Measurements from ENCODE around the gene RARG. TPM values are rescaled to one million over a fixed set of nuclear protein-coding genes. Genes with fewer than 3 reads are reported as not detected.

Gene RARG
- total and polyA plus RNA-seq, 2 donors (not counting 1 experiment from before 2014, with no cell fraction given): 8.8 to 15.0 TPM

DNA sequence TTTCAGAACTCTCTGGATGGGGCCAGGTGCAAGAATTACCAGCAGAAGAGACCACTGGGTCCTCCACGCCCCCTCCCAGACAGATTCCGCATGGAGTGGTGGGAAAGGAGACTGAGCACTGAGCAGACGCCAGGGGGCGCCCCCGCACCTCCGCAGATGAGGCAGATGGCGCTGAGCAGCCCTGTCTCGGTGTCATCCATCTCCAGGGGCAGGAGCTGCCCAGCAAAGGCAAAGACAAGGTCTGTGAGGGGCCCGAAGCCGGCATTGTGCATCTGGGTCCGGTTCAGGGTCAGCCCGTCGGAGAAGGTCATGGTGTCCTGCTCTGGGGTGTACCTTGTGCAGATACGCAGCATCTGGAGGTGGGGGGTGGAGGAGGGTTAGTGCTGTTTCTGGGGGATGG, 18.7 kb downstream of the RARG start:
- 21% methylated on average over 14 of the region's 14 CpGs for WGBS (ENCODE audit: insufficient coverage)
- H3K27ac Mint-ChIP-seq: peak overlapping the region; percentile 46
- H3K4me1 ChIP-seq (ENCODE audit: control insufficient read depth in 2 of 2, insufficient read depth in 2 of 2, low read length in 2 of 2): peaks cover 57 to 65% of the 10 kb centered on the region in 2 donors
- peaks cover 25% of the 10 kb centered on the region for H3K79me2 ChIP-seq (ENCODE audit: control insufficient read depth, insufficient read depth, low read length)
- H3K4me1 Mint-ChIP-seq: peaks cover 70% of the 10 kb centered on the region
- no peak overlapping the region for H3K4me3 ChIP-seq (ENCODE audit: control extremely low read depth in 1 of 5, extremely low read depth in 1 of 5, insufficient read depth in 1 of 5, low read depth in 2 of 5, low read length in 4 of 5)
- H3K9ac ChIP-seq (ENCODE audit: low read length): no peak overlapping the region
- peak overlapping the region; percentile 36 for H3K4me2 ChIP-seq (replicated peaks; ENCODE audit: low read depth, low read length, poor library complexity, severe bottlenecking)
- no peaks in the 10 kb centered on the region for H3K9me3 ChIP-seq (ENCODE audit: control extremely low read depth in 1 of 3, control insufficient read depth in 2 of 3, insufficient read depth in 1 of 3, low read length in 2 of 3)
- TF ChIP-seq EZH2 (IDR thresholded peaks at IDR 0.05; ENCODE audit: borderline replicate concordance, insufficient read depth, low read depth, low read length, poor library complexity, severe bottlenecking) (no peak), CTCF (IDR thresholded peaks at IDR 0.05) (peak; percentile 97)
- no peak overlapping the region for H2AFZ ChIP-seq (ENCODE audit: insufficient read depth, low read depth, low read length, poor library complexity, severe bottlenecking)
- no peaks in the 10 kb centered on the region for H3K27me3 Mint-ChIP-seq
- H3K27ac ChIP-seq (ENCODE audit: low read length in 2 of 2): no peak overlapping the region
- DNase-seq (peak; percentile 87), ATAC-seq (ENCODE audit: low read depth) (peak; percentile 65)
- H3K27me3 ChIP-seq (replicated peaks in 1 of 4; ENCODE audit: control extremely low read depth in 1 of 4, control insufficient read depth in 3 of 4, insufficient read depth in 4 of 4, low read length in 3 of 4): no peaks in the 10 kb centered on the region
- H3K36me3 ChIP-seq (replicated peaks in 1 of 2; ENCODE audit: control extremely low read depth in 1 of 2, control insufficient read depth in 1 of 2, extremely low read depth in 1 of 2, insufficient read depth in 2 of 2, low read length in 1 of 2): peaks cover 0 to 17% of the 10 kb centered on the region in 2 experiments
- no peak overlapping the region for H3K4me3 Mint-ChIP-seq
- H3K9me3 Mint-ChIP-seq (ENCODE audit: insufficient read depth): no peaks in the 10 kb centered on the region
- intact Hi-C loops (cut with micrococcal nuclease): loop anchor here (1.0 to 2.0 kb wide), 3 partner anchors 55 to 132 kb away; partner anchors contain the start of gene ESPL1
- ChIA-PET POLR2A (interaction anchor here (0.8 to 1.3 kb wide), 2 partner anchors 54 to 76 kb away, joined by 3 to 5 read pairs; partner anchors contain the start of gene ESPL1), CTCF (interaction anchor here (0.5 to 17.1 kb wide), 35 partner anchors 10 to 296 kb away, joined by 3 to 721 read pairs (median 5); partner anchors contain the start of genes AAAS, CSAD, ESPL1 and ITGB7)
- no peaks in the 10 kb centered on the region for H4K20me1 ChIP-seq (ENCODE audit: control insufficient read depth, insufficient read depth, low read length, poor library complexity, severe bottlenecking)

DNA sequence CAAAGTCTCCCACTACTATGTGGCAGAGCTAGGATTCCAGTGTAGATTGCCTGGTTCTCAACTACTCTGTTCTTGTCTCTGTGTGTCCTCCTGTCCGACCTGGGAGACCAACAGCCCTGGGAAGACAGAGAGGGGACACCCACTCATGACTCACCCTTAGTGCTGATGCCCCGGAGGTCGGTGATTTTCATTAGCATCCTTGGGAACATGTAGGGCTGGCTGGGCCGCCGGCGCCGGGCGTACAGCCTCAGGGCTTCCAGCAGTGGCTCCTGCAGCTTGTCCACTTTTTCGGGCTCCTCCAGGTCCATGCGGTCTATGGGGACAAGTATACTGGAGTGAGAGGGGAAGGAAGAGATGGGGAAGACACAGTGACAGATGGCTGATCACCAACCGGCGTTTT, 19.1 kb downstream of the RARG start:
- CTCF ChIA-PET: interaction anchor here (0.5 to 17.1 kb wide), 27 partner anchors 10 to 296 kb away, joined by 3 to 721 read pairs (median 9); partner anchors contain the start of genes AAAS, CSAD, ESPL1 and ITGB7
- POLR2A ChIA-PET: interaction anchor here (0.8 kb wide), 1 partner anchor 55 kb away, joined by 3 read pairs; the partner anchor contains the start of gene ESPL1
- Histone ChIP-seq H3K4me3 (ENCODE audit: control extremely low read depth in 1 of 5, extremely low read depth in 1 of 5, insufficient read depth in 1 of 5, low read depth in 2 of 5, low read length in 4 of 5) (no peak overlapping the region), H3K27me3 (replicated peaks in 1 of 4; ENCODE audit: control extremely low read depth in 1 of 4, control insufficient read depth in 3 of 4, insufficient read depth in 4 of 4, low read length in 3 of 4) (no peaks in the 10 kb centered on the region), H2AFZ (ENCODE audit: insufficient read depth, low read depth, low read length, poor library complexity, severe bottlenecking) (no peak overlapping the region), H3K27ac (ENCODE audit: low read length in 2 of 2) (no peak overlapping the region), H4K20me1 (ENCODE audit: control insufficient read depth, insufficient read depth, low read length, poor library complexity, severe bottlenecking) (no peaks in the 10 kb centered on the region), H3K36me3 (replicated peaks in 1 of 2; ENCODE audit: control extremely low read depth in 1 of 2, control insufficient read depth in 1 of 2, extremely low read depth in 1 of 2, insufficient read depth in 2 of 2, low read length in 1 of 2) (peaks cover 0 to 17% of the 10 kb centered on the region in 2 experiments), H3K79me2 (ENCODE audit: control insufficient read depth, insufficient read depth, low read length) (peaks cover 29% of the 10 kb centered on the region), H3K4me2 (replicated peaks; ENCODE audit: low read depth, low read length, poor library complexity, severe bottlenecking) (no peak overlapping the region), H3K9me3 (ENCODE audit: control extremely low read depth in 1 of 3, control insufficient read depth in 2 of 3, insufficient read depth in 1 of 3, low read length in 2 of 3) (no peaks in the 10 kb centered on the region), H3K9ac (ENCODE audit: low read length) (no peak overlapping the region), H3K4me1 (ENCODE audit: control insufficient read depth in 2 of 2, insufficient read depth in 2 of 2, low read length in 2 of 2) (peaks cover 57 to 66% of the 10 kb centered on the region in 2 donors)
- no peak for ATAC-seq (ENCODE audit: low read depth)
- H3K27me3 Mint-ChIP-seq: no peaks in the 10 kb centered on the region
- H3K9me3 Mint-ChIP-seq (ENCODE audit: insufficient read depth): no peaks in the 10 kb centered on the region
- TF ChIP-seq EZH2 (IDR thresholded peaks at IDR 0.05; ENCODE audit: borderline replicate concordance, insufficient read depth, low read depth, low read length, poor library complexity, severe bottlenecking) (no peak), CTCF (IDR thresholded peaks at IDR 0.05) (no peak)
- WGBS (ENCODE audit: insufficient coverage): 63% methylated on average over 12 of the region's 12 CpGs
- intact Hi-C loops (cut with micrococcal nuclease): loop anchor here (1.0 to 2.0 kb wide), 3 partner anchors 55 to 132 kb away; partner anchors contain the start of gene ESPL1
- no peak overlapping the region for H3K4me3 Mint-ChIP-seq
- no peak overlapping the region for H3K27ac Mint-ChIP-seq
- no peak for DNase-seq
- H3K4me1 Mint-ChIP-seq: peaks cover 71% of the 10 kb centered on the region

Data from B cell (primary cell).